Endothelial cell of umbilical vein (primary cell): ENCODE results near the gene SPEF2.

Experiments used
- CTCF ChIP-seq, 2 donors: IDR thresholded peaks; 1 replicate in 1 of 2; 2 replicates in 1 of 2; pipeline ENCODE4 v1.5.1; 2011; ENCODE audit warnings: low read length in 2 of 2, mild to moderate bottlenecking in 2 of 2, moderate library complexity in 2 of 2, control low read depth in 1 of 2, inconsistent platforms in 1 of 2, low read depth in 1 of 2; ENCODE audit not compliant: insufficient read depth in 1 of 2; ENCODE audit errors: extremely low read depth in 1 of 2
- EZH2 ChIP-seq: IDR thresholded peaks from 2 replicates; pipeline ENCODE4 v1.6.1; 2012; ENCODE audit warnings: borderline replicate concordance, low read depth, mild to moderate bottlenecking, moderate library complexity, low read length, inconsistent platforms; ENCODE audit not compliant: severe bottlenecking
- FOS ChIP-seq: IDR thresholded peaks from 2 replicates; pipeline ENCODE4 v1.6.1; 2011; ENCODE audit warnings: mild to moderate bottlenecking, low read length, moderate library complexity, borderline replicate concordance; ENCODE audit not compliant: insufficient read depth
- GATA2 ChIP-seq: IDR thresholded peaks from 2 replicates; pipeline ENCODE4 v1.7.0; 2011; ENCODE audit warnings: low read depth, mild to moderate bottlenecking, moderate library complexity, mixed read lengths, low read length; ENCODE audit not compliant: insufficient read length, insufficient read depth
- MYC ChIP-seq: IDR thresholded peaks from one replicate; pipeline ENCODE4 v1.6.1; 2011; ENCODE audit warnings: mild to moderate bottlenecking, low read depth, low read length
- POLR2A ChIP-seq: IDR thresholded peaks from 2 replicates; pipeline ENCODE4 v1.6.1; 2012; ENCODE audit warnings: low read depth, mild to moderate bottlenecking, control low read depth, low read length
- POLR2AphosphoS5 ChIP-seq: IDR thresholded peaks from 2 replicates; pipeline ENCODE4 v1.6.1; 2012; ENCODE audit warnings: low read depth, mild to moderate bottlenecking, control low read depth, low read length, moderate library complexity; ENCODE audit not compliant: insufficient read depth
- TF ChIP-seq, protein P1 (sequence below): IDR thresholded peaks from 2 replicates; pipeline ENCODE4 v1.6.1; 2011; ENCODE audit not compliant: insufficient read depth, insufficient read length

DNA sequence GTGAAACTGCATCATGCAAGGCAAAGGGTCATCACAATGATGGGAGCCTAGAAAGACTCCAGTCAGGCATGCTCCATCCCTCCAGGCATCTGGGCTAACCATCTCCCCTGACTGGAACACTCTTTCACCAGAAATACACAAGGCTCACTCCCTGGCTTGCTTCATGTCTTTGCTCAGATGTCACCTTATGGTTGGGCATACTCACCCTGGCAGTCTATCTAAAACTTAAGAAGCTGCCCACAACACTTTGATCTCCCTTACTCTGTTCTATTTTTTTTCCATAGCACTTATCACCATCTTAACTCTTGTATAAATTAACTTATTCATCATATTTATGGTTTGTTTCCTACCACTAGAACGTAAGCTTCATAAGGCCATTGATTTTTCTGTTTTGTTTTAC, 90.0 kb downstream of the SPEF2 start:
- TF ChIP-seq POLR2AphosphoS5 (no peak), CTCF (IDR thresholded peaks at IDR 0.05; ENCODE audit: extremely low read depth in 1 of 2, insufficient read depth in 1 of 2, low read depth in 1 of 2, low read length in 2 of 2) (no peak), EZH2 (no peak), POLR2A (no peak), MYC (no peak), GATA2 (no peak), FOS (no peak)
- TF ChIP-seq, protein P1, sequence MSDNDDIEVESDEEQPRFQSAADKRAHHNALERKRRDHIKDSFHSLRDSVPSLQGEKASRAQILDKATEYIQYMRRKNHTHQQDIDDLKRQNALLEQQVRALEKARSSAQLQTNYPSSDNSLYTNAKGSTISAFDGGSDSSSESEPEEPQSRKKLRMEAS, result no peak
